ENCODE results near the gene EXOC1. TPM values are rescaled to one million over a fixed set of nuclear protein-coding genes. Genes with fewer than 3 reads are reported as not detected.

The EXOC1 gene
- total and polyA plus RNA-seq, 9 of the 15 experiments (the other 6 are each of a cell fraction or from before 2014, with no cell fraction given): 16.0 to 45.5 (median 26.2) TPM

DNA sequence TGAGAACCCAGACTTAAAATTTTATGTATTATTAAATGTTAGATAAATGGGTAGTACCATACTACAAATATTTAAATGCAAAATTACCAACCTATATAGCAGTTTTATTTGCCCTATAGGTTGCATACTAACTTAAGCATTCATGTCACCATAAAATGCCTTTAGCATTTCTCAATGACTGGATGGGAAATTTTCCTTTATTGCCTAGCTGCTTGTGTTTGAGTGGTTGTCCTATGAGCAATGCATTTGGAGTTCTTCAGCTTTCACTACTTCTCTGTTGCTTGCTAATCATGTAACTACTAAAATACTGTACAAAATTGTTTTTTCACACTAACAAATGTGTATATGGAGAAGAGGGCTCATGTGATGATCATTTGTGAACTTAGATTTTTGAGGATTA lies 51.1 kb downstream of the EXOC1 start (continued):
- TF ChIP-seq ZNF3 (CRISPR knock-in tag; IDR thresholded peaks at IDR 0.05) (no peak), ZNF695 (CRISPR knock-in tag; IDR thresholded peaks at IDR 0.05) (no peak), TAF1 (IDR thresholded peaks at IDR 0.05; ENCODE audit: control insufficient read depth, extremely low read depth, insufficient read depth, low read length, severe bottlenecking) (no peak)

DNA sequence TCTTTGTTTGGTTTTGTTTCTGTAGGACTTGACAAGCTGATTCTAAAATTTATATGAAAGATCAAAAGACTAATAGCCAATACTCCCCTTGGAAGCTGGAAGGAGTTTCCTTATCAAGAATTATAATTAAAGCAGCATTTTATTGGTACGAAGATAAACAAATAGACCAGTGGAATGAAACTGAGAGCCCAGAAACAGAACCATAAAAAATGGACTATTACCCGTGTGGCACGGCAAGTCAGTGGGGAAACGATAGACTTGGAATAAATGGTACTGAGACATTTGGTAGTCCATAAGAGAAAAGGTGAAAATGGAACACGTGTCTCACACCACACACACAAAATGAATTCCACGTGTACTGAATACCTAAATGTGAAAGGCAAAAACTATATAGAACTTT lies 52.9 kb downstream of the EXOC1 start:
- Histone ChIP-seq H3K27me3 (ENCODE audit: control insufficient read depth in 2 of 2, insufficient read depth in 2 of 2, low read length in 2 of 2) (no peaks in the 10 kb centered on the region), H3K79me2 (ENCODE audit: control insufficient read depth, insufficient read depth, low read length) (no peaks in the 10 kb centered on the region), H3K4me1 (replicated peaks in 1 of 2; ENCODE audit: control insufficient read depth in 2 of 2, insufficient read depth in 2 of 2, low read length in 2 of 2) (no peaks in the 10 kb centered on the region), H4K20me1 (replicated peaks; ENCODE audit: control insufficient read depth, insufficient read depth, low read length) (no peaks in the 10 kb centered on the region), H3K4me2 (ENCODE audit: insufficient read depth, low read length) (no peak overlapping the region), H3K36me3 (ENCODE audit: control insufficient read depth, insufficient read depth, low read length) (peaks cover 19% of the 10 kb centered on the region; the same call in 1 of the 3 replicates), H2AFZ (ENCODE audit: low read depth, low read length) (no peak overlapping the region), H3K9ac (ENCODE audit: insufficient read depth in 1 of 2, low read depth in 2 of 2, low read length in 2 of 2) (no peak overlapping the region), H3K9me1 (ENCODE audit: control insufficient read depth, insufficient read depth, low read length) (no peaks in the 10 kb centered on the region), H3K9me3 (replicated peaks; ENCODE audit: control insufficient read depth, insufficient read depth, low read depth, low read length) (no peaks in the 10 kb centered on the region), H3K27ac (ENCODE audit: extremely low read depth, low read depth, low read length) (no peak overlapping the region), H3K4me3 (no peak overlapping the region)
- ATAC-seq (no peak), DNase-seq (ENCODE audit: extremely low read depth in 1 of 4, low spot score in 3 of 4) (no peak), FAIRE-seq (no peak)
- POLR2A ChIA-PET: no interaction called here
- 53% methylated on average over 6 of the region's 6 CpGs for WGBS (ENCODE audit: insufficient coverage, low coverage, missing lambda C conversion rate)
- CTCF ChIA-PET (ENCODE audit: low intra/inter-chr PET ratio): no interaction called here
- no TSS peak for BruUV-seq (replicated peaks)
- in situ Hi-C loops (cut with MboI) (no loop called here), intact Hi-C loops (cut with micrococcal nuclease) (no loop called here)
- no peak for TF ChIP-seq RFX1 (IDR thresholded peaks at IDR 0.05)
- TF ChIP-seq, protein P1, sequence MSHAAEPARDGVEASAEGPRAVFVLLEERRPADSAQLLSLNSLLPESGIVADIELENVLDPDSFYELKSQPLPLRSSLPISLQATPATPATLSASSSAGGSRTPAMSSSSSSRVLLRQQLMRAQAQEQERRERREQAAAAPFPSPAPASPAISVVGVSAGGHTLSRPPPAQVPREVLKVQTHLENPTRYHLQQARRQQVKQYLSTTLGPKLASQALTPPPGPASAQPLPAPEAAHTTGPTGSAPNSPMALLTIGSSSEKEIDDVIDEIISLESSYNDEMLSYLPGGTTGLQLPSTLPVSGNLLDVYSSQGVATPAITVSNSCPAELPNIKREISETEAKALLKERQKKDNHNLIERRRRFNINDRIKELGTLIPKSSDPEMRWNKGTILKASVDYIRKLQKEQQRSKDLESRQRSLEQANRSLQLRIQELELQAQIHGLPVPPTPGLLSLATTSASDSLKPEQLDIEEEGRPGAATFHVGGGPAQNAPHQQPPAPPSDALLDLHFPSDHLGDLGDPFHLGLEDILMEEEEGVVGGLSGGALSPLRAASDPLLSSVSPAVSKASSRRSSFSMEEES (CRISPR knock-in tag; IDR thresholded peaks at IDR 0.05): no peak
- TF ChIP-seq POLR2AphosphoS2 (IDR thresholded peaks at IDR 0.05; ENCODE audit: low read length): no peak
- TF ChIP-seq, protein P2, sequence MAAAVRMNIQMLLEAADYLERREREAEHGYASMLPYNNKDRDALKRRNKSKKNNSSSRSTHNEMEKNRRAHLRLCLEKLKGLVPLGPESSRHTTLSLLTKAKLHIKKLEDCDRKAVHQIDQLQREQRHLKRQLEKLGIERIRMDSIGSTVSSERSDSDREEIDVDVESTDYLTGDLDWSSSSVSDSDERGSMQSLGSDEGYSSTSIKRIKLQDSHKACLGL (CRISPR knock-in tag; IDR thresholded peaks at IDR 0.05; ENCODE audit: borderline replicate concordance, poor library complexity, severe bottlenecking): no peak
- no peak for TF ChIP-seq TAL1 (IDR thresholded peaks at IDR 0.05)
- TF ChIP-seq KLF16 (IDR thresholded peaks at IDR 0.05): no peak
- no peak for TF ChIP-seq GABPB2 (CRISPR knock-in tag; conservative IDR thresholded peaks at IDR 0.05)
- TF ChIP-seq, protein P3, sequence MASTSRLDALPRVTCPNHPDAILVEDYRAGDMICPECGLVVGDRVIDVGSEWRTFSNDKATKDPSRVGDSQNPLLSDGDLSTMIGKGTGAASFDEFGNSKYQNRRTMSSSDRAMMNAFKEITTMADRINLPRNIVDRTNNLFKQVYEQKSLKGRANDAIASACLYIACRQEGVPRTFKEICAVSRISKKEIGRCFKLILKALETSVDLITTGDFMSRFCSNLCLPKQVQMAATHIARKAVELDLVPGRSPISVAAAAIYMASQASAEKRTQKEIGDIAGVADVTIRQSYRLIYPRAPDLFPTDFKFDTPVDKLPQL (IDR thresholded peaks at IDR 0.05; ENCODE audit: extremely low read depth, insufficient read length): no peak
- TF ChIP-seq, protein P4, sequence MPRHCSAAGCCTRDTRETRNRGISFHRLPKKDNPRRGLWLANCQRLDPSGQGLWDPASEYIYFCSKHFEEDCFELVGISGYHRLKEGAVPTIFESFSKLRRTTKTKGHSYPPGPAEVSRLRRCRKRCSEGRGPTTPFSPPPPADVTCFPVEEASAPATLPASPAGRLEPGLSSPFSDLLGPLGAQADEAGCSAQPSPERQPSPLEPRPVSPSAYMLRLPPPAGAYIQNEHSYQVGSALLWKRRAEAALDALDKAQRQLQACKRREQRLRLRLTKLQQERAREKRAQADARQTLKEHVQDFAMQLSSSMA (CRISPR knock-in tag; IDR thresholded peaks at IDR 0.05): no peak
- no peak for TF ChIP-seq ARHGAP35 (IDR thresholded peaks at IDR 0.05; ENCODE audit: partially characterized antibody)
- TF ChIP-seq LARP7 (IDR thresholded peaks at IDR 0.05): no peak
- no peak for TF ChIP-seq WHSC1 (IDR thresholded peaks at IDR 0.05; ENCODE audit: low read length)
- TF ChIP-seq PRMT5 (CRISPR knock-in tag; IDR thresholded peaks at IDR 0.05): no peak
- TF ChIP-seq HDAC3 (IDR thresholded peaks at IDR 0.05; ENCODE audit: borderline replicate concordance, partially characterized antibody): no peak

All from K562 (cell line).